Neural cell (in vitro differentiated cells): Measurements from ENCODE around the gene NALCN. TPM values are rescaled to one million over a fixed set of nuclear protein-coding genes. Genes with fewer than 3 reads are reported as not detected.

ENCODE experiments used
- H2AFZ ChIP-seq: fragments of 200-600, 300-800 bp; sonication (generic), shearing (Covaris generic); 2 replicates; pipeline ENCODE4 v1.6.0; 2014; ENCODE audit warnings: low read depth, mild to moderate bottlenecking, antibody characterized with exemption, low read length, moderate library complexity
- H3F3A ChIP-seq: fragments of 200-600 bp; shearing (Covaris generic); 2 replicates; pipeline ENCODE4 v1.6.1; 2016; ENCODE audit warnings: mild to moderate bottlenecking, moderate library complexity, mixed read lengths, antibody characterized with exemption, low read length; ENCODE audit not compliant: insufficient read depth, poor library complexity, severe bottlenecking
- H3K27ac ChIP-seq: fragments of 200-600, 300-800 bp; sonication (generic), shearing (Covaris generic); 2 replicates; pipeline ENCODE4 v1.5.1; 2014; ENCODE audit warnings: mild to moderate bottlenecking, low read length, moderate library complexity
- H3K27me3 ChIP-seq: fragments of 300-800, 200-600 bp; sonication (generic), shearing (Covaris generic); 2 replicates; pipeline ENCODE4 v1.6.0; 2014; ENCODE audit warnings: mild to moderate bottlenecking, low read depth, low read length, moderate library complexity; ENCODE audit not compliant: insufficient read depth
- H3K36me3 ChIP-seq: fragments of 300-800, 200-600 bp; sonication (generic), shearing (Covaris generic); 2 replicates; pipeline ENCODE4 v1.5.1; 2014; ENCODE audit warnings: mild to moderate bottlenecking, antibody characterized with exemption, low read length, moderate library complexity; ENCODE audit not compliant: insufficient read depth
- H3K4me2 ChIP-seq: fragments of 300-800, 200-600 bp; sonication (generic), shearing (Covaris generic); 2 replicates; pipeline ENCODE4 v1.6.0; 2014; ENCODE audit warnings: mild to moderate bottlenecking, low read length
- H3K4me3 ChIP-seq: fragments of 300-800, 200-600 bp; sonication (generic), shearing (Covaris generic); 2 replicates; pipeline ENCODE4 v1.5.1; 2014; ENCODE audit warnings: mild to moderate bottlenecking, low read length, moderate library complexity
- H3K79me2 ChIP-seq: fragments of 200-600 bp; shearing (Covaris generic); replicated peaks from 2 replicates; pipeline ENCODE4 v1.6.0; 2014; ENCODE audit warnings: mild to moderate bottlenecking, low read length, moderate library complexity; ENCODE audit not compliant: insufficient read depth
- H3K9ac ChIP-seq: fragments of 300-800, 200-600 bp; sonication (generic), shearing (Covaris generic); 2 replicates; pipeline ENCODE4 v1.6.1; 2016; ENCODE audit warnings: mild to moderate bottlenecking, low read length, mixed read lengths
- H3K9me2 ChIP-seq: fragments of 200-600 bp; shearing (Covaris generic); 2 replicates; pipeline ENCODE4 v1.6.1; 2016; ENCODE audit warnings: mild to moderate bottlenecking, low read length, mixed read lengths; ENCODE audit not compliant: insufficient read depth
- H3K9me3 ChIP-seq: fragments of 200-600, 300-800 bp; sonication (generic), shearing (Covaris generic); 2 replicates; pipeline ENCODE4 v1.6.1; 2016; ENCODE audit warnings: mild to moderate bottlenecking, mixed run types, low read length, moderate library complexity, mixed read lengths
- H4K20me1 ChIP-seq: fragments of 200-600 bp; shearing (Covaris generic); 2 replicates; pipeline ENCODE4 v1.6.1; 2016; ENCODE audit warnings: mild to moderate bottlenecking, mixed run types; ENCODE audit not compliant: insufficient read depth
- CTCF ChIP-seq: fragments of 450-650 bp; IDR thresholded peaks from 2 replicates; pipeline ENCODE4 v1.5.1; 2014; ENCODE audit warnings: antibody characterized with exemption, mild to moderate bottlenecking, moderate library complexity; ENCODE audit not compliant: poor library complexity, severe bottlenecking
- EP300 ChIP-seq: fragments of 450-650 bp; conservative IDR thresholded peaks from 2 replicates; pipeline ENCODE4 v1.6.1; 2014; ENCODE audit warnings: antibody characterized with exemption, mild to moderate bottlenecking, moderate library complexity; ENCODE audit not compliant: poor library complexity, severe bottlenecking
- EZH2 ChIP-seq: fragments of 200-600, 300-800 bp; shearing (Covaris generic), sonication (generic); IDR thresholded peaks from 2 replicates; pipeline ENCODE4 v1.6.1; 2014; ENCODE audit warnings: antibody characterized with exemption, low read length, borderline replicate concordance, mild to moderate bottlenecking; ENCODE audit not compliant: insufficient read depth, poor library complexity, severe bottlenecking
- MXI1 ChIP-seq: fragments of 450-650 bp; conservative IDR thresholded peaks from 2 replicates; pipeline ENCODE4 v1.6.1; 2014; ENCODE audit warnings: antibody characterized with exemption, mild to moderate bottlenecking; ENCODE audit not compliant: poor library complexity, severe bottlenecking
- POLR2AphosphoS5 ChIP-seq: IDR thresholded peaks from 2 replicates; pipeline ENCODE4 v1.6.1; 2012
- RAD21 ChIP-seq: fragments of 450-650 bp; conservative IDR thresholded peaks from 2 replicates; pipeline ENCODE4 v1.6.1; 2014; ENCODE audit warnings: antibody characterized with exemption, mild to moderate bottlenecking, moderate library complexity
- REST ChIP-seq: IDR thresholded peaks from 2 replicates; pipeline ENCODE4 v1.6.1; 2012; ENCODE audit warnings: borderline replicate concordance
- SMC3 ChIP-seq: fragments of 450-650 bp; conservative IDR thresholded peaks from 2 replicates; pipeline ENCODE4 v1.6.1; 2014; ENCODE audit warnings: antibody characterized with exemption, mild to moderate bottlenecking, moderate library complexity; ENCODE audit not compliant: poor library complexity
- TAF1 ChIP-seq: IDR thresholded peaks from 2 replicates; pipeline ENCODE4 v1.6.1; 2012; ENCODE audit warnings: low read depth
- polyA plus RNA-seq: library from polyadenylated mRNA; depleted of rRNA; stranded (reverse); fragments of >200 nt; gene quantifications from 2 replicates; pipeline ENCODE4 v1.2.3, GENCODE V29; 2014

Gene NALCN
- polyA plus RNA-seq, 1 donor from 2014 or later = 24.1 TPM

- no peak for TF ChIP-seq TAF1
- TF ChIP-seq POLR2AphosphoS5 = no peak
- no peak for TF ChIP-seq CTCF
- TF ChIP-seq EP300 = no peak
- no peak for TF ChIP-seq SMC3
- TF ChIP-seq MXI1 = no peak
- TF ChIP-seq REST = no peak
- TF ChIP-seq EZH2 = no peak
- TF ChIP-seq RAD21 = no peak
- no peak overlapping the region for H3K4me3 ChIP-seq
- H3K36me3 ChIP-seq = no peaks in the 10 kb centered on the region
- H2AFZ ChIP-seq = no peak overlapping the region
- H3K27ac ChIP-seq = no peak overlapping the region
- H3K4me2 ChIP-seq = no peak overlapping the region
- no peaks in the 10 kb centered on the region for H3K27me3 ChIP-seq
- no peaks in the 10 kb centered on the region for H3F3A ChIP-seq
- no peaks in the 10 kb centered on the region for H4K20me1 ChIP-seq
- no peaks in the 10 kb centered on the region for H3K79me2 ChIP-seq
- no peaks in the 10 kb centered on the region for H3K9me2 ChIP-seq
- no peak overlapping the region for H3K9ac ChIP-seq
- no peaks in the 10 kb centered on the region for H3K9me3 ChIP-seq
Observed at GRCh38 chr13:101309014-101309619, 107.2 kb downstream of the NALCN start.

DNA sequence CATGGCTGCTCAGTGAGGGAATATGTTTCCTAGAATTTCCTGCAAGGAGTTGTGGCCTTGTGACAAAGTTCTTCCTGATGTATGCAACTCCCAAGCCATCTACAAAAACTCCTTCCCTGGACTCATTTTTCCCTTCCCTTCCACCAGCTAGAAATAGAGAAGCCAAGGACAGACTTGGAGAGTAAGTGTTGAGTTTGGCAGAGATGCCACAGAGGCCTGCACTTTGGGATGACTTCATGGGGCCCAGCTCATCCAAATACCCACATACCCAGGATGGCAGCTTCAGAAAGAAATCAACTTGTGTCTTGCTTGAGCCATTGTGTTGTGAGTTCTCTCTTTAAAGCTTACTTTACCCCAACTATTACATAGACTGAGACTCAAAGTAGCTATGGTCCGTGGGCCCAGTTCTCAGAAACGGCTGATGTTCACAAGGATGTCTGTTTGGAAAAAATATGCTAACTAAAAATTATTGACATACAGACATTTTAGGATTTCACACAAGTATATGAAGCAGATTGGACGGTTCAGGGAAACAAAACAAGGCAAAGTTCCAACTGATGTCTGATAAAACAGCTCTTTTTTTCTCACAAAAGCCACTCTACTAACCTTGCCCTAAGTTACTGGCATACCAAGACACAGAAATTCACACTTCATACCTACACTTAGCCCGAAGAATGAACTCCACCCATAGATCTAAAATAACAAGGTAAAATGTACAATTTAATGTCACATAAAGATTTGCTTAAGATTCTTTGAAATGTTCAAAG, 107.9 kb downstream of the NALCN start:
- Histone ChIP-seq H3K36me3 (no peaks in the 10 kb centered on the region), H4K20me1 (no peaks in the 10 kb centered on the region), H3K4me2 (no peak overlapping the region), H3K79me2 (no peaks in the 10 kb centered on the region), H3K27me3 (no peaks in the 10 kb centered on the region), H3K9ac (no peak overlapping the region), H2AFZ (no peak overlapping the region), H3K27ac (no peak overlapping the region), H3K9me2 (no peaks in the 10 kb centered on the region), H3K4me3 (no peak overlapping the region), H3K9me3 (no peaks in the 10 kb centered on the region), H3F3A (no peaks in the 10 kb centered on the region)
- TF ChIP-seq MXI1 (no peak), EP300 (no peak), TAF1 (no peak), POLR2AphosphoS5 (no peak), RAD21 (no peak), SMC3 (no peak), EZH2 (no peak), CTCF (no peak), REST (no peak)
